ENCODE results near the gene ACCSL. TPM values are rescaled to one million over a fixed set of nuclear protein-coding genes. Genes with fewer than 3 reads are reported as not detected.
A peak's percentile ranks its signal among the peaks of the same experiment; 100 is the strongest.

ACCSL gene
- total RNA-seq, 2 donors from 2014 or later, result 0.17 TPM; not detected in 1

- Mint-ChIP-seq H3K4me3 (no peak overlapping the region), H3K27me3 (ENCODE audit: low read depth) (peaks cover 14% of the 10 kb centered on the region), H3K27ac (no peak overlapping the region), H3K9me3 (peaks cover 0 to 3% of the 10 kb centered on the region in 2 donors), H3K36me3 (ENCODE audit: insufficient read depth in 2 of 2) (no peaks in the 10 kb centered on the region), H3K4me1 (ENCODE audit: low read depth) (no peaks in the 10 kb centered on the region)
- DNase-seq (no peak), ATAC-seq (replicated peaks in 1 of 2) (no peak)
Observed at GRCh38 chr11:44046182-44046581, 1.6 kb upstream of the ACCSL start.

- Mint-ChIP-seq H3K27ac (no peak overlapping the region), H3K9me3 (no peaks in the 10 kb centered on the region), H3K36me3 (ENCODE audit: insufficient read depth in 2 of 2) (no peaks in the 10 kb centered on the region), H3K4me1 (ENCODE audit: low read depth) (no peaks in the 10 kb centered on the region), H3K4me3 (no peak overlapping the region), H3K27me3 (ENCODE audit: low read depth) (peaks cover 14% of the 10 kb centered on the region)
- DNase-seq (no peak), ATAC-seq (replicated peaks in 1 of 2) (no peak)
Observed at GRCh38 chr11:44047298-44047697, 483 bp upstream of the ACCSL start.

- ATAC-seq (replicated peaks in 1 of 2) (no peak), DNase-seq (no peak)
- no peak overlapping the region for H3K4me3 Mint-ChIP-seq
- no peaks in the 10 kb centered on the region for H3K36me3 Mint-ChIP-seq (ENCODE audit: insufficient read depth in 2 of 2)
- no peak overlapping the region for H3K27ac Mint-ChIP-seq
- H3K9me3 Mint-ChIP-seq, result no peaks in the 10 kb centered on the region
- no peaks in the 10 kb centered on the region for H3K4me1 Mint-ChIP-seq (ENCODE audit: low read depth)
- H3K27me3 Mint-ChIP-seq (ENCODE audit: low read depth), result peaks cover 14% of the 10 kb centered on the region
Observed at GRCh38 chr11:44049832-44050231, 2.1 kb downstream of the ACCSL start.

GRCh38 chr11:44051171-44051570 is 3.4 kb downstream of the ACCSL start:
- Mint-ChIP-seq H3K27ac (no peak overlapping the region), H3K4me1 (ENCODE audit: low read depth) (no peaks in the 10 kb centered on the region), H3K4me3 (no peak overlapping the region), H3K36me3 (ENCODE audit: insufficient read depth in 2 of 2) (no peaks in the 10 kb centered on the region), H3K9me3 (no peaks in the 10 kb centered on the region), H3K27me3 (ENCODE audit: low read depth) (peaks cover 15% of the 10 kb centered on the region)
- no peak for ATAC-seq (replicated peaks in 1 of 2)
- DNase-seq, result no peak

- Mint-ChIP-seq H3K4me1 (ENCODE audit: low read depth) (no peaks in the 10 kb centered on the region), H3K36me3 (ENCODE audit: insufficient read depth in 2 of 2) (no peaks in the 10 kb centered on the region), H3K4me3 (no peak overlapping the region), H3K27ac (no peak overlapping the region), H3K9me3 (no peaks in the 10 kb centered on the region), H3K27me3 (ENCODE audit: low read depth) (peaks cover 4% of the 10 kb centered on the region)
- no peak for DNase-seq
- no peak for ATAC-seq (replicated peaks in 1 of 2)
Observed at GRCh38 chr11:44057340-44057739, 9.6 kb downstream of the ACCSL start.

GRCh38 chr11:44058275-44058674 is 10.5 kb downstream of the ACCSL start:
- ATAC-seq (replicated peaks in 1 of 2), result no peak
- no peaks in the 10 kb centered on the region for H3K9me3 Mint-ChIP-seq
- H3K36me3 Mint-ChIP-seq (ENCODE audit: insufficient read depth in 2 of 2), result no peaks in the 10 kb centered on the region
- H3K4me3 Mint-ChIP-seq, result no peak overlapping the region
- peaks cover 4% of the 10 kb centered on the region for H3K27me3 Mint-ChIP-seq (ENCODE audit: low read depth)
- no peak for DNase-seq
- no peak overlapping the region for H3K27ac Mint-ChIP-seq
- no peaks in the 10 kb centered on the region for H3K4me1 Mint-ChIP-seq (ENCODE audit: low read depth)

- H3K36me3 Mint-ChIP-seq (ENCODE audit: insufficient read depth in 2 of 2), result no peaks in the 10 kb centered on the region
- H3K9me3 Mint-ChIP-seq, result no peaks in the 10 kb centered on the region
- no peaks in the 10 kb centered on the region for H3K27me3 Mint-ChIP-seq (ENCODE audit: low read depth)
- peak overlapping the region; percentile 85 for H3K27ac Mint-ChIP-seq
- H3K4me3 Mint-ChIP-seq, result peak overlapping the region; percentile 85 to 95
- DNase-seq (no peak), ATAC-seq (replicated peaks in 1 of 2) (no peak)
- peaks cover 26% of the 10 kb centered on the region for H3K4me1 Mint-ChIP-seq (ENCODE audit: low read depth)
Observed at GRCh38 chr11:44065161-44065661, 17.4 kb downstream of the ACCSL start.

GRCh38 chr11:44065841-44066731 is 18.3 kb downstream of the ACCSL start, which contains the start of gene ACCS:
Gene ACCS, plus strand, starts transcription at chr11:44066270. Its CDS starts 1,358 bp downstream, at chr11:44067628.
- Mint-ChIP-seq H3K9me3 (no peaks in the 10 kb centered on the region), H3K27me3 (ENCODE audit: low read depth) (no peaks in the 10 kb centered on the region), H3K4me1 (ENCODE audit: low read depth) (peaks cover 26% of the 10 kb centered on the region), H3K27ac (peak within 1 kb of the TSS; percentile 85), H3K36me3 (ENCODE audit: insufficient read depth in 2 of 2) (peaks cover 0 to 2% of the 10 kb centered on the region in 2 donors), H3K4me3 (peak within 1 kb of the TSS; percentile 85 to 95)
- ATAC-seq (replicated peaks in 1 of 2), result peak; percentile 97
- DNase-seq, result peak; percentile 90 to 93

GRCh38 chr11:44066732-44067141 is 19.0 kb downstream of the ACCSL start:
- DNase-seq, result no peak

GRCh38 chr11:44067266-44067665 is 19.5 kb downstream of the ACCSL start:
- Mint-ChIP-seq H3K9me3 (no peaks in the 10 kb centered on the region), H3K4me1 (ENCODE audit: low read depth) (peaks cover 26% of the 10 kb centered on the region), H3K27me3 (ENCODE audit: low read depth) (no peaks in the 10 kb centered on the region), H3K36me3 (ENCODE audit: insufficient read depth in 2 of 2) (peaks cover 0 to 2% of the 10 kb centered on the region in 2 donors), H3K27ac (no peak overlapping the region), H3K4me3 (peak overlapping the region; percentile 85 to 95)
- DNase-seq, result no peak
- ATAC-seq (replicated peaks in 1 of 2), result no peak

More at GRCh38 chr11:44066732-44067141, 19.0 kb downstream of the ACCSL start:
- Mint-ChIP-seq H3K36me3 (ENCODE audit: insufficient read depth in 2 of 2) (peaks cover 0 to 2% of the 10 kb centered on the region in 2 donors), H3K4me3 (peak overlapping the region; percentile 85 to 95), H3K27me3 (ENCODE audit: low read depth) (no peaks in the 10 kb centered on the region), H3K9me3 (no peaks in the 10 kb centered on the region), H3K4me1 (ENCODE audit: low read depth) (peaks cover 26% of the 10 kb centered on the region), H3K27ac (peak overlapping the region; percentile 85)
- no peak for ATAC-seq (replicated peaks in 1 of 2)

- H3K4me3 Mint-ChIP-seq, result no peak overlapping the region
- H3K4me1 Mint-ChIP-seq (ENCODE audit: low read depth), result peaks cover 26% of the 10 kb centered on the region
- H3K27ac Mint-ChIP-seq, result no peak overlapping the region
- H3K36me3 Mint-ChIP-seq (ENCODE audit: insufficient read depth in 2 of 2), result peaks cover 0 to 2% of the 10 kb centered on the region in 2 donors
- DNase-seq (no peak), ATAC-seq (replicated peaks in 1 of 2) (no peak)
- H3K9me3 Mint-ChIP-seq, result no peaks in the 10 kb centered on the region
- H3K27me3 Mint-ChIP-seq (ENCODE audit: low read depth), result no peaks in the 10 kb centered on the region
Observed at GRCh38 chr11:44068180-44068579, 20.4 kb downstream of the ACCSL start.

- DNase-seq (no peak), ATAC-seq (replicated peaks in 1 of 2) (no peak)
- Mint-ChIP-seq H3K27ac (no peak overlapping the region), H3K4me1 (ENCODE audit: low read depth) (peaks cover 10% of the 10 kb centered on the region), H3K27me3 (ENCODE audit: low read depth) (no peaks in the 10 kb centered on the region), H3K4me3 (no peak overlapping the region), H3K9me3 (no peaks in the 10 kb centered on the region), H3K36me3 (ENCODE audit: insufficient read depth in 2 of 2) (peaks cover 0 to 2% of the 10 kb centered on the region in 2 donors)
Observed at GRCh38 chr11:44071157-44071556, 23.4 kb downstream of the ACCSL start.

- Mint-ChIP-seq H3K27me3 (ENCODE audit: low read depth) (no peaks in the 10 kb centered on the region), H3K9me3 (no peaks in the 10 kb centered on the region), H3K36me3 (ENCODE audit: insufficient read depth in 2 of 2) (peaks cover 0 to 4% of the 10 kb centered on the region in 2 donors), H3K4me1 (ENCODE audit: low read depth) (no peaks in the 10 kb centered on the region), H3K4me3 (no peak overlapping the region), H3K27ac (no peak overlapping the region)
- DNase-seq (no peak), ATAC-seq (replicated peaks in 1 of 2) (no peak)
Observed at GRCh38 chr11:44072757-44073658, 25.2 kb downstream of the ACCSL start.

All from activated T-cell treated with anti-CD3 and anti-CD28 coated beads, Interleukin-2, amount 50 U/mL, for 72 hours (primary cell).